HG02571 (cell line): ENCODE measurements around the gene TSHZ3.

Experiments used
- ATAC-seq: cut with Tn5 transposase; IDR thresholded peaks from one replicate; pipeline ENCODE4 v1.9.1; 2021; ENCODE audit warnings: mild to moderate bottlenecking, moderate library complexity; ENCODE audit not compliant: unreplicated experiment

TSHZ3 gene

GRCh38 chr19:31269425-31270127 lies 79.7 kb downstream of the TSHZ3 start:
- no peak for ATAC-seq

- no peak for ATAC-seq
These were observed 80.4 kb downstream of the TSHZ3 start for GRCh38 chr19:31268751-31269383.

DNA sequence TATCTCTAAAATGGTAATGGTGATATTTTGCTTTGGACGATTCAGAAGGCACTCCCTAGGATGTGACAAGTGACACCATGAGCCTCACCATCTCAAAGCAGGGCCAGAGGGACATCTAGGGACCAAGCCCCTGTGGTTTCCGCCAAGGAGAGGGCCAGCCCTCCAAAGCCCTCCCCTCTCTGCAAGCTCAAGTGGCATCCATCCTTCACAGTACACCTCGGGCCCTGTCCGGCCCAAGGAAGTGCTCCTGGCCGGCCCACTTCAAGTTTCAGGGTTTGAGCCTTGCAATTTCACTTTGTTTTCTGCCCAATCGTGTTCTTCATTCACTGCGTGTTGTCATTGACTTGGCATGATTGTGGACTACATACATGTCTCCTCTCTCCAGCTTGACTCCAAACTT lies 82.5 kb downstream of the TSHZ3 start:
- no peak for ATAC-seq

DNA sequence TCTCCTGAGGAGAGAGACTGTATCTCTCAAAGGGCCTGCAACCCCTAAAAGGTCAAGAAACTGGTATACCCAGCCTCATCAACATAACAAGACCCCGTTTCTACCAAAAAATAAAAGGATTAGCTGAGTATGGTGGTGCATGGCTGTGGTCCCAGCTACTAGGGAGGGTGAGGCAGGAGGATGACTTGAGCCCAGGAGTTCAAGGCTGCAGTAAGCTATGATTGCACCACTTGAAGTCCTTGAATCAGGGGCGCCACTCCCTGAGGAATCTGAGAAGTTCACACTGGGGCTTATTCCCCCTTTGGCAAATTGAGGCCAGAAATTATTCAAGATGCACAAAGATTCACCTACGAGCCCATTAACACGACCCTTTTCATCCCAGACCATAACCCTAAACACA lies 83.0 kb downstream of the TSHZ3 start:
- no peak for ATAC-seq

- ATAC-seq, result no peak
These were observed 85.0 kb downstream of the TSHZ3 start for GRCh38 chr19:31264041-31264778.

DNA sequence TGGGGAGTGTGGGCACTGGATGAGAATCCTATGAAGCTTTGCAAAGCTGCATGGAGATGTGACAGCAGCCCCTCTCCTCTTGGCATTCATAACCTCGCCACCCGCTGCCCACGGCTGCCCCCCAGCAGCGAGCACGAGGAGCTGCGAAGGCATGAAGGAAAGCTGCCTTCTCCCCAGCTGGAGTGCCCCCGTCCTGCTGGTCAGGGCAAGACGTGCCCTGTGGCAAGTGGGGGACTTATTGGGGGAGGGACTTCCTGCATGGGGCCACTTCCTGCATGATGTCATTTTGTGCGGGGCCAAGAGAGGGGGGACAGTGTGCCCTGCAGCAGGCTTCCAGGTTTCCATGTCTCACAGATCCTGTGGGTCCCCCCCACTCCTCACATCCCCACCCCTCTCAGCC lies 85.9 kb downstream of the TSHZ3 start:
- no peak for ATAC-seq

GRCh38 chr19:31262725-31263191 lies 86.5 kb downstream of the TSHZ3 start:
- ATAC-seq, result no peak

GRCh38 chr19:31261603-31262212 lies 87.5 kb downstream of the TSHZ3 start:
- no peak for ATAC-seq

- no peak for ATAC-seq
These were observed 88.1 kb downstream of the TSHZ3 start for GRCh38 chr19:31261019-31261602.

DNA sequence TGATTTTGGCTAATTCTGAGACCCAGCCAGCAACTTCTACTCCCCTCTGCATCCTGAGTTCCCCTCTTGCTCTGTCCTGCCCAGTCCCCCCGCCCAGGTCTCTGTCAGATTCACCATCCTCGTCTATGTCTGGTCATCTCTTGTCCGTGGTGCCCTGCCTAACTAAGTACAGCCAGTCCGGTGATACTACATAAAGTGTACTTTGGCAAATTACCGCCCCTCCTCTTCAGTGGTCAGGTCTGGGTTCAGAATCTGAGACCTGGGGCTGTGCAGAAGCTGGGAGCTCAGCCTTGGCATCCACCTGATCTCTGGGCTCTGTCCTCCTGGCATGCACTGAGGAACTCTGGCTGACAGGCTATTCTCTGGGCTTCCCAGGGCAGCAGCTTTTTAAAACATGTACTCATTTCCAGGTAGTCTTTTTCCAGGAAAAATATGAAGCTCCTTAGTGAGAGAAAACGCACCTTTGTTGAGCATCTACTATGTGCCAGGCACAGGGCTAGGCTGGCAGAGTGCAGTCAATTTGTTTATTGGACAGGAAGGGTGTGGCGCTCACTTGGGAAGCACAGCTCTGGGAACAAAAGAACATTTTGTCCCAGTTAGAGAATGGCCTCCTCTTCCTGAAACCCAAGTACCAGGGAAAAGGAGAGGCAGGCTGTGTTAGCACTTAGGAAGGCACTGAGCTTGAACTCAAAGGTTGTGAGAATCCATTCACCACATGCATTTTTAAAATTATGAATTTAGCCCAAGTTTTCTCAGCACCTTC lies 88.9 kb downstream of the TSHZ3 start:
- ATAC-seq, result no peak

- ATAC-seq, result no peak
These were observed 90.8 kb downstream of the TSHZ3 start for GRCh38 chr19:31258211-31259052.

GRCh38 chr19:31257426-31258130 lies 91.7 kb downstream of the TSHZ3 start:
- ATAC-seq, result no peak

- ATAC-seq, result no peak
These were observed 92.2 kb downstream of the TSHZ3 start for GRCh38 chr19:31257025-31257424.

GRCh38 chr19:31256593-31256960 lies 92.7 kb downstream of the TSHZ3 start:
- no peak for ATAC-seq

DNA sequence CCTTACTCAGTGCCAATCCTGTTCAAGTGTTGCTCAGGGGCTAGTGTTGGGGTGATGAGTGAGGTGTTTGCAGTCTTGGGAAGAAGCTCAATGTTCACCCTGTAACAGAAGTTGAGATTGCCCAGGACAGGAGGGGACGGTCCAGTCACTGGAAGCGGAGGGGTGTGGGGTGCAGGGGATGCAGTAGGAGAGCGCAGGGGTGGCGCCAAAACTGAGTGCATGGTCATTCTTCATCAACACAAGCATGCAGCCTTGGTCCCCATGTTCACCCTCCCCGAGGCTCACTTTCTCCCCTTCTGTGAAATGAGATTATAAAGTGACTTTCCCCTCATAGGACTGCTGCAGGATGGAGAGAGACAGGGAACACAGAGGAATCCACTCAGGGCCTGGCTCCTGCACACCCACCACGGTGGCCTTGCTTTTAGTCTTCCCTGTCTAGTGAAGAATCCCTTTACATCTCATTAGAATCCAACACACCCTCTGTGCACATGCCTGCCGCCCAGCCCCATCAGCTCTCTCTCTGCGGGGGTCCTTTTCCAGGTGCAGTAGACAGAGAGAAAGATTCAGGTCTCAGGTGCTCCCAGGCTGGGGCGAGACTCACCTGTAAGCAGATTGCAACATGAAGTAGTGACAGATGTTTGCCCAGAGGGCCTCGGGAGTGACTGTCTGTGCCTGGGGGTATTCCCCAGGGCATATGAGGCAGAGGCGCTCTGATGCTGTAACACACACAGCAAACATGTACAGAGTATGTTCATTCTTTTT lies 93.2 kb downstream of the TSHZ3 start:
- no peak for ATAC-seq

DNA sequence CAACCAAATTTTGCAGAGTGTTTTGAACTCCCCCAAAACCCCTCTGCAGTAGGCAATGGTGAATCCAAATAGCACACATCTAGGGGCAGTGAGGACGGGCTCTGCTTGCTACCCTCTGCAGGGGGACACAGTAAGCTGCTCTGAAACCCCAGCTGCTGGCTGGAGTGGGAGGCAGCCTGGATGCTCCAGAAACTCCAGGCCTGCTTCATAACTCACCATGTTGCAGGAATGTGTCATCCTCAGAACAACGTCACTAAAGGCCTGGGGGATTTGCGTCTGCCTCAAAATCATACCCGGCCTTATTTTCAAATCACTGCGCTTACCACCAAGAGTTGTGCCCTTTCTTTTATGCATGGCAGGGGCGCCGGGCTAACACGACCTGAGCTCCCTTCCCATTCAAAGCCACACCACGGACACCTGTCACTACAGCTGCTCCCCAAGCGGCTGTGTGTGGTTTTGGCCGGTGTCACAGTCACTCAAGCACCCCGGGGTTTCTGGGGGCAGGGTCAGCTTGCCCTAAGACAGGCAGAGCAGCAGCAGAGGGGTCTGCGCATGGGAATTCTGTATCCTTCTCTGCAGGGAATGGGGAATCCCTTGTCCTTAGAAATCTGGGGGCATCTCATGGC lies 93.9 kb downstream of the TSHZ3 start:
- no peak for ATAC-seq

DNA sequence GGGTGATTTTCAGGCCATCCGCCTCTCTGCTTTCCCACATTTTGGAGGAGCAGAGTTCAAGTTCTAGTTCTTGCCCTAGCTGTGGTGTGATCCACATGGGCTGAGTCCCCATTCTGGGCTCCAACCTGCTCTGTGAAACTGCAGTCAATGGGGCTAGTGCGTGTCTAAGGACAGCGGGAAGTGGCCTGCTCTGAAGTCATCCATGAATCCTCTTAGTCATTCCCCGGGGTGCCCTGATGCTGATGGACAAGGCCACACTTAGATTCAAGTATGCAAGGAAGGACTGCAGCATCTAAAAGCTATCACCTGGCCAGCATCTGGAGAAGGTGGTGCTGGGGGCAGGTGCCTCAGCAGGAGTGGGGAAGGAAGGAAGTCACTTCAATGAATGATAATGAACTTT lies 94.6 kb downstream of the TSHZ3 start:
- ATAC-seq, result no peak

DNA sequence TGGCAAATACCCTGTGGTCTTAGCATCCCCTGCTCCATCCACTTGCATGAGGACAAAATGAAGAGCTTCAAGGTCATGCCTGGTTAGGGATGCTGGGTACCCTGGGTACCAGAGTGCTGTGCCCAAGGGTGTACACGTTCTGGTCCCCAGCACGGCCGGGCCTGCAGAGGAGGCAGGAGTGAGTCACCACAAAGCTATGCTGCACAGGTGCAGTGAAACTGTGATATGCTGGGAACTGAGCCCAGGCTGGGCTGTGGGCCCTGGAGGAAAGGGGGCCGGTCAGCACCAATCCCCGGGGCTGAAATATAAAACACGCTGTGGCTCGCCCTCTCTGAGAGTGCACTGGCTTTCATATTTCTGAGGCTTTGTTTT lies 95.1 kb downstream of the TSHZ3 start:
- ATAC-seq, result no peak
